Measurements from ENCODE around the gene COA8. TPM values are rescaled to one million over a fixed set of nuclear protein-coding genes. Genes with fewer than 3 reads are reported as not detected.
"Not testable (repeated sequence)": the region's sequence is repeated elsewhere in the genome, so short reads cannot be mapped to it uniquely, and the experiment has no call there.

Gene COA8
- total and polyA plus RNA-seq, 2 of the 4 experiments (the other 2 are of a cell fraction), result 12.2 to 21.1 TPM

- dilution Hi-C loops (cut with HindIII; ENCODE audit: low sequenced_read_pairs, unreplicated experiment); BruUV-seq (replicated peaks); H4K8ac ChIP-seq (ENCODE audit: low read depth in 2 of 2, low read length in 2 of 2); H2BK5ac ChIP-seq (ENCODE audit: low read depth, low read length, poor library complexity, severe bottlenecking); H3K56ac ChIP-seq (ENCODE audit: extremely low read depth, insufficient read depth, low read length); H2BK15ac ChIP-seq (ENCODE audit: low read depth, low read length); H3K36me3 ChIP-seq (ENCODE audit: control insufficient read depth, insufficient read depth, low read length); H2AK5ac ChIP-seq (ENCODE audit: low read depth, low read length); H3K9ac ChIP-seq (ENCODE audit: low read depth, low read length); POLR2A ChIA-PET (ENCODE audit: unreplicated experiment); H4K5ac ChIP-seq (ENCODE audit: low read depth, low read length); H2AK9ac ChIP-seq (replicated peaks; ENCODE audit: low read depth, low read length, poor library complexity); H2BK120ac ChIP-seq (ENCODE audit: low read depth, low read length); H3K18ac ChIP-seq (ENCODE audit: low read depth, low read length); H2AFZ ChIP-seq (replicated peaks; ENCODE audit: low read length, poor library complexity); H3K4me2 ChIP-seq (ENCODE audit: low read depth, low read length); H3K14ac ChIP-seq (replicated peaks; ENCODE audit: low read depth, low read length); ATAC-seq (ENCODE audit: low read depth); H3K23ac ChIP-seq (ENCODE audit: low read depth, low read length); H3K9me3 ChIP-seq (ENCODE audit: control insufficient read depth, insufficient read depth, low read length); H3K4ac ChIP-seq (ENCODE audit: low read depth, low read length); DNase-seq; H3K27ac ChIP-seq (ENCODE audit: insufficient read depth, low read length); in situ Hi-C loops (cut with MboI; ENCODE audit: low sequenced_read_pairs); intact Hi-C loops (cut with micrococcal nuclease); H3K4me3 ChIP-seq (ENCODE audit: insufficient read depth, low read depth, low read length); H2BK20ac ChIP-seq (ENCODE audit: low read depth, low read length); CTCF ChIA-PET; H4K91ac ChIP-seq (ENCODE audit: insufficient read depth, low read depth, low read length): not testable (repeated sequence)
- Histone ChIP-seq H3K9me1 (ENCODE audit: insufficient read depth, low read length) (peaks cover 13% of the 10 kb centered on the region), H3K27me3 (ENCODE audit: control insufficient read depth, insufficient read depth, low read length) (peaks cover 15% of the 10 kb centered on the region), H4K20me1 (ENCODE audit: insufficient read depth, low read length) (peaks cover 10% of the 10 kb centered on the region), H3K4me1 (ENCODE audit: control insufficient read depth, insufficient read depth, low read length) (peaks cover 13% of the 10 kb centered on the region), H3K79me1 (ENCODE audit: low read depth in 1 of 2, low read length in 2 of 2) (peaks cover 0 to 30% of the 10 kb centered on the region in 2 experiments; a peak in 3 of 4 replicates)
- WGBS, 2 experiments (ENCODE audit: extremely low coverage in 2 of 2, insufficient read length in 1 of 2), result no CpG with 5 or more reads among the region's 17 CpGs
Observed at GRCh38 chr14:103525430-103526246, 37.1 kb upstream of the COA8 start.
